ENCODE results near the gene HSPB1. TPM values are rescaled to one million over a fixed set of nuclear protein-coding genes. Genes with fewer than 3 reads are reported as not detected.

Gene HSPB1
- total RNA-seq, 3 donors from 2014 or later: 210 to 264 (median 211) TPM

DNA sequence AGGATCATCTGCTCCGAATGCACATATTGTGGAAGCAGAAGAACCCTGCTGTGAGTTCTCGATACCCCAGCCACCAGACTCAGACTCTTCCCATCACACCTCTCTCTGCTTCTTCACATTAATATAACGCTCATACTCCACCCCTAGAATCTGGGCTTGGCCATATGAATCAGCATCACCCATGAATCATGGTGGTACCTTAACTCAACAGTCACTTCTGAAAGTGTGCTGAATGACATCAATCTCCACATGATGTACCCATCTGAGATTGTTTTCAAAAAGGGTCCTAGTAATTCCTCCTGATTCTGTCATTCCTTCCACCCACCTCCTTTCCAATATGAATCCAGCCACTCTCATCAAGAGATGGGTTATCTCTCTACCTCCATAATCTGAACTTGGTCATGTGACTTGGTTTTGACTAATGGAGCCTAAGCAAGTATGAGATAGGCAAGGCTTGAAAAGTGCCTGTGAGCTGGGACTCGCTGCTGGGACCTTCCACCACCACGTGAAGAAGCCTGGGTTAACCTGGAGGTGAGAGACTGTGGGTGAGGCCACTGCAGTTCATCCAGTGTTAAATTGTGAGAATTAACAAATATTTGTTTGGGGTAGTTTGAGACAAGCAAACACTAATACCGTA, 40.9 kb downstream of the HSPB1 start:
- TF ChIP-seq CTCF (IDR thresholded peaks at IDR 0.05) (no peak), POLR2A (IDR thresholded peaks at IDR 0.05) (no peak), POLR2AphosphoS5 (IDR thresholded peaks at IDR 0.05) (no peak)
- Histone ChIP-seq H3K27ac (no peak overlapping the region), H3K4me1 (no peaks in the 10 kb centered on the region)

DNA sequence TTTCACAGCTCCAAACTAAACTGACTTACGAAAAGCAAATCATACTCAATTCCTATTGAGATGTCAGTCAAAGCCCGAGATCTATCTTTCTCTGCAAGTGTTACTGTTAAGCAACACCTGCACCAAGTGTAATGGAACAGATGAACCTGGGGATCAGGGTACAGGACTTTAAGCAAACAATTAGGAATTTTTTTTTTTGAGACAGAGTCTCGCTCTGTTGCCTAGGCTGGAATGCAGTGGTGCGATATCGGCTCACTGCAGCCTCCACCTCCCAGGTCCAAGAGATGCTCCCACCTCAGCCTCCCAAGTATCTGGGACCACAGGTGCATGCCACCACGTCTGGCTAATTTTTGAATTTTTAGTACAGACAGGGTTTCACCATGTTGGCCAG, 41.5 kb downstream of the HSPB1 start:
- Histone ChIP-seq H3K27me3 (no peaks in the 10 kb centered on the region), H3K4me1 (no peaks in the 10 kb centered on the region), H3K36me3 (peaks cover 5% of the 10 kb centered on the region), H3K4me3 (no peak overlapping the region), H3K9me3 (no peaks in the 10 kb centered on the region), H3K27ac (no peak overlapping the region)
- TF ChIP-seq CTCF (IDR thresholded peaks at IDR 0.05) (no peak), POLR2AphosphoS5 (IDR thresholded peaks at IDR 0.05) (no peak), POLR2A (IDR thresholded peaks at IDR 0.05) (no peak)
- intact Hi-C loops (cut with DNase I; ENCODE audit: low total_unique reads): no loop called here
- DNase-seq (ENCODE audit: low spot score in 2 of 2): no peak

More for the DNA sequence above, 40.9 kb downstream of the HSPB1 start:
- no peaks in the 10 kb centered on the region for H3K9me3 ChIP-seq
- DNase-seq (ENCODE audit: low spot score in 2 of 2): no peak
- intact Hi-C loops (cut with DNase I; ENCODE audit: low total_unique reads): no loop called here
- no peak overlapping the region for H3K4me3 ChIP-seq
- H3K36me3 ChIP-seq: peaks cover 5% of the 10 kb centered on the region
- no peaks in the 10 kb centered on the region for H3K27me3 ChIP-seq

DNA sequence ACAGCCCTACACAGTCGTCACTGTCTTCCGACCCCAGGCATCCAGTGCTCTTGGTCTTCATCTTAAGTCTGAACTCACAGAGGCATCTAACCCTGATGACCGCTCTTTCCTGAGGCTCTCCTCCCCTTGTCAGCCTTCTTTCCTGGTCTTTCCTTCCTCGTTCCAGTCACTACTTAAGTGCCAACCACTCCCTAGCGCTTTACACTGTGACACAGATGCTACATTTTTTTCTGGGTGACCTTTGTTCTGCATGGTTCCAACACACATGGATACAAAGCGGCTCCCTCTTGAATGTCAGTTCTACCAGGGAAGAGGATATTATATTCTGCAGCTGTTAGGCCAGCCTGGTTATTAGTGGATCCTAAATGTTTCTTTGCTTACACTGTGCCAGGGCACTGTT, 43.6 kb downstream of the HSPB1 start:
- no peaks in the 10 kb centered on the region for H3K27me3 ChIP-seq
- peak overlapping the region in 1 of 2 donors; percentile 36 for H3K27ac ChIP-seq
- peaks cover 5% of the 10 kb centered on the region for H3K36me3 ChIP-seq
- no peaks in the 10 kb centered on the region for H3K4me1 ChIP-seq
- H3K4me3 ChIP-seq: no peak overlapping the region
- no peaks in the 10 kb centered on the region for H3K9me3 ChIP-seq
- intact Hi-C loops (cut with DNase I; ENCODE audit: low total_unique reads): no loop called here
- no peak for DNase-seq (ENCODE audit: low spot score in 2 of 2)
- no peak for TF ChIP-seq CTCF (IDR thresholded peaks at IDR 0.05)
- TF ChIP-seq POLR2AphosphoS5 (IDR thresholded peaks at IDR 0.05): no peak
- TF ChIP-seq POLR2A (IDR thresholded peaks at IDR 0.05): no peak

DNA sequence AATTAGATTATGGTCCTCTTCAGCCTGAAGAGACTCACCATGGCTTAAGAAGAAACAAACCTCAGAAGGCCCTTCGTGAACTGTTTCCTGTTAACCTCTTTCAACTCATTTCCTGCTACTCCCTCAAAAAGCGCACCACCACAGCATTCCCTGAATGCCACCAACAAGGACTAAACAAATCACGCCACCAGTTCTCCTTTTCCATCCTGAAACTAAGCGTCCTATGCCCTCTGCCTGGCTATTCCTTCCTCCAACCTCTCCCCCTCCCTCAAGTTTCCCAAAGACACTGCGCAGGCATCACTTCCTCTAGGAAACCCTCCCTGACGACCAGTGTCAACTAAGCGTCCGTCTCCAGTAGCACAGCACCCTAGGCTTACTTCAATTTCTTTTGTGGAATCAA, 44.3 kb downstream of the HSPB1 start:
- peaks cover 5% of the 10 kb centered on the region for H3K36me3 ChIP-seq
- TF ChIP-seq CTCF (IDR thresholded peaks at IDR 0.05): no peak
- no peak for TF ChIP-seq POLR2AphosphoS5 (IDR thresholded peaks at IDR 0.05)
- no peak for TF ChIP-seq POLR2A (IDR thresholded peaks at IDR 0.05)
- no peaks in the 10 kb centered on the region for H3K9me3 ChIP-seq
- no peaks in the 10 kb centered on the region for H3K4me1 ChIP-seq
- no peak overlapping the region for H3K4me3 ChIP-seq
- intact Hi-C loops (cut with DNase I; ENCODE audit: low total_unique reads): no loop called here
- no peak for DNase-seq (ENCODE audit: low spot score in 2 of 2)
- H3K27me3 ChIP-seq: no peaks in the 10 kb centered on the region
- H3K27ac ChIP-seq: peak overlapping the region in 1 of 2 donors; percentile 36

- no peak overlapping the region for H3K4me3 ChIP-seq
- no peaks in the 10 kb centered on the region for H3K27me3 ChIP-seq
- H3K36me3 ChIP-seq: peaks cover 5% of the 10 kb centered on the region
- no peak overlapping the region for H3K27ac ChIP-seq
- DNase-seq (ENCODE audit: low spot score in 2 of 2): no peak
- no peak for TF ChIP-seq POLR2A (IDR thresholded peaks at IDR 0.05)
- TF ChIP-seq CTCF (IDR thresholded peaks at IDR 0.05): no peak
- TF ChIP-seq POLR2AphosphoS5 (IDR thresholded peaks at IDR 0.05): no peak
- intact Hi-C loops (cut with DNase I; ENCODE audit: low total_unique reads): no loop called here
- no peaks in the 10 kb centered on the region for H3K4me1 ChIP-seq
- H3K9me3 ChIP-seq: no peaks in the 10 kb centered on the region
Observed at GRCh38 chr7:76347710-76348109, 45.2 kb downstream of the HSPB1 start.

Measured in breast epithelium (tissue), 4 donors.